Mononuclear cell (primary cell): ENCODE results near the gene WDR35. TPM values are rescaled to one million over a fixed set of nuclear protein-coding genes. Genes with fewer than 3 reads are reported as not detected.

Source experiments
- H3K27me3 ChIP-seq: 2 replicates; pipeline ENCODE4 v1.6.0; 2011; ENCODE audit warnings: low read length, control low read depth; ENCODE audit not compliant: insufficient read depth
- H3K4me1 ChIP-seq: 2 replicates; pipeline ENCODE4 v1.5.1; 2011; ENCODE audit warnings: mild to moderate bottlenecking, low read length, control low read depth; ENCODE audit not compliant: insufficient read depth
- H3K4me3 ChIP-seq: 2 replicates; pipeline ENCODE4 v1.5.1; 2011; ENCODE audit warnings: mild to moderate bottlenecking, low read length, moderate library complexity
- H3K9me3 ChIP-seq: 2 replicates; pipeline ENCODE4 v1.5.1; 2011; ENCODE audit warnings: low read depth, mild to moderate bottlenecking, control low read depth, low read length
- total RNA-seq: library from RNA; depleted of rRNA; stranded (reverse); fragments of >200 nt; gene quantifications from one replicate; pipeline ENCODE4 v1.2.3, GENCODE V29; 2012

The WDR35 gene
- 3.5 TPM for total RNA-seq

GRCh38 chr2:19989667-19990415 lies at the start of gene WDR35:
TSS of gene WDR35 (minus strand) at chr2:19990105. CDS start at chr2:19990015, 90 bp downstream.
- H3K4me1 ChIP-seq, result peaks cover 20% of the 10 kb centered on the region
- H3K4me3 ChIP-seq, result peak within 1 kb of the TSS; percentile 63
- peaks cover 17% of the 10 kb centered on the region for H3K27me3 ChIP-seq
- H3K9me3 ChIP-seq, result no peaks in the 10 kb centered on the region

GRCh38 chr2:20037660-20038059 lies 47.8 kb upstream of the WDR35 start:
- no peak overlapping the region for H3K4me3 ChIP-seq
- no peaks in the 10 kb centered on the region for H3K27me3 ChIP-seq
- no peaks in the 10 kb centered on the region for H3K4me1 ChIP-seq
- no peaks in the 10 kb centered on the region for H3K9me3 ChIP-seq

DNA sequence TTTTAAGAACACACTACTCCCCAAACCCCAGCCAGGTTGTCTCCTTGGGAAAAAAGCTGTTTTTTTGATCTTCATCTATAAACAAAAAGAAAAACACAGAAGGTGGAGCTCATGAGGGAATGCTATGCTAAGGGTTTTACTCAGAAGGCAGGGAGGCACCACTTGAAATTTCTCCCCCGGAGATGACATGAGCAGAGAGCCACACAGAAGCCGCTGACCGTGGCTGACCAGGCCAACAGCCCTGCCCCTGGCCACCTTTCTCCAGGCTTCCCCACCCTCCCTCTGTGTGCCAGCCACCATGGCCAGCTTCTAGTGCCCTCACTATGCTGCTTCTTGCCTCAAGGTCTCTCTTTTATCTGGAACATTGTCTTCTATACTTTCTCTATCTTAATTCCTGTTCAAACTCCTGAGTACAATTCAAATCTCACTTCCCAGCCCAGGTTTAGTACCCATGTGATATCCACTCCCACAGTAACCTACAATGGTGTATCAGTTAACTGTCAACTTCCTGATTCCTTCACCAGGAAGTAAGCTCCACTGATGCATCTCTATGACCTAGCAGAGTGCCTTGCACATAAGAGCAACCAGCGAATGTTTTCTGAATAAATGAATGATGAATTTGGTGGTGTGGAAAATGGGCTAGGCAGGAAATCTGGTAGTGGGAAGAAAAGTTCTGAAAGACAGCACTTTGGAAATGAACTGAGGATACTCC lies 46.2 kb upstream of the WDR35 start:
- Histone ChIP-seq H3K9me3 (no peaks in the 10 kb centered on the region), H3K4me3 (no peak overlapping the region), H3K4me1 (no peaks in the 10 kb centered on the region), H3K27me3 (no peaks in the 10 kb centered on the region)

DNA sequence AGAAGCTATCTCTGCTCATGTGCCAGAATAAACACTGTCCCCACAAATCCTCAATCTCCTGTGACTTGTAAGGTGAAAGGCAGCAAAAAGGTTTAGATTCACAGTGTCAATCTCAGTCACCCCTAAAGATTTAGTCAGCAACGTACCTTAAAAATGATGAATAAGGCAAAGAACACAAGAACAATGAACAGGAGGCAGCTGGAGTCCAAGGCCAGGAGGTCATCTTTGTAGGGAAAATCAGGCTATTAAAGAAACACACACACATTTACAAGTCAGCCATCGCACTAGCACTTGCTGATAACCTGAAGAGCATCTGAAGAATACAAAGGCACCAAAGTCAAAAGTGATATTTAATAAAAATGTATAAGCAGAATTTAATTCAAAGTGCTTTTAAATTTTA lies 44.9 kb upstream of the WDR35 start:
- Histone ChIP-seq H3K4me1 (no peaks in the 10 kb centered on the region), H3K4me3 (no peak overlapping the region), H3K27me3 (no peaks in the 10 kb centered on the region), H3K9me3 (no peaks in the 10 kb centered on the region)

DNA sequence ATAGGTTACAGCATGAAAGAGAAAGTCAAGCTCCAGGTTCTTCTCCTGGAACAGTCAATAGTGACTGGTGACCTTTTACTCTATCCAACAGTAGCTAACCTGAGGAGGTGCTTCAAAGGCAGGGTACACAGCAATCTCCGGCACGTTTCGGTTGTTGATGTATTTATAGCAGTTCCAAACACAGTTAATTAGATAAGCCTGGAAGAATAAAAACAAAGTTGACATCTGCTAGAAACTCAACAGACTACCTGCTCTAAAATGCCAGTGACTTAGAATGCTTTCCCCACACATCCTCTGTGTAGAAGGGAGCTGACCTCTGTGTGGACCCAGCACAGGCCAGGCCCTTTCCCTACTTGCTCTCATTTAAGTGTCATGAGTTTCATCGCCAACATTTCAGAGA lies 44.3 kb upstream of the WDR35 start:
- Histone ChIP-seq H3K4me1 (no peaks in the 10 kb centered on the region), H3K9me3 (no peaks in the 10 kb centered on the region), H3K4me3 (no peak overlapping the region), H3K27me3 (no peaks in the 10 kb centered on the region)

- Histone ChIP-seq H3K4me1 (no peaks in the 10 kb centered on the region), H3K4me3 (no peak overlapping the region), H3K27me3 (no peaks in the 10 kb centered on the region), H3K9me3 (no peaks in the 10 kb centered on the region)
Observed at GRCh38 chr2:20033322-20033721, 43.4 kb upstream of the WDR35 start.

GRCh38 chr2:20030224-20030623 lies 40.3 kb upstream of the WDR35 start:
- no peaks in the 10 kb centered on the region for H3K27me3 ChIP-seq
- no peaks in the 10 kb centered on the region for H3K4me1 ChIP-seq
- no peaks in the 10 kb centered on the region for H3K9me3 ChIP-seq
- H3K4me3 ChIP-seq, result no peak overlapping the region

DNA sequence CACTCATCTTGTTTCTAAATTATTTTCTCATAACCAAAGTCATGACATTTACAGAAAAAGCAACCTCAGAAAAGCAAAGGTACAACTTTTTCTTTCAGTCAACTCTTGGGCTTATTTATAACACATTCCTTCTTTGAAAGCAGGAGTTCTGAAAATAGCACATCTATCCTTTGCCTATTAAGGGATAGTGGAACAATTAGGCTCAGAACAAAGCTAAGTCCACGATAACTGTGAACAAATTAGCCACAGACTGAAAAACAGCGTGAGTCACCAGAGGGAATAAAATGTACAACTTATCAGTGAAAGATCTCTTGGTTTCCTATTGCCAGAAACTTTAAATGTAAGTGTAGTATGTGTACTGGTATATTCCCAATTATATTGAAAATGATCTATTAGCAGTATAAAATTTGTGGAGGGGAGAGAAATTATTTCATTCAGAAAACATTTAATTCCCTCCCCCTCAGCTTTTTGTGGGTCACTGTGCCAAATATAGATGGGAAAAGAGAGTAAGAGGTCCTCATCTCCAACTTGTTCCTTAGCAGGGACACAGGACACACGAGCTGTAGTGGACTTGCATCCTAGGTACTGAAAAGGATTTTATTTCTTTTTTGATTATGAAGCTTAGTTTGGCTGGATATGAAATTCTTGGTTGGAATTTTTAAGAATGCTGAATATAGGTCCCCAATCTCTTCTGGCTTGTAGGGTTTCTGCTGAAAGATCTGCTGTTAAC lies 38.0 kb upstream of the WDR35 start:
- H3K4me3 ChIP-seq, result no peak overlapping the region
- no peaks in the 10 kb centered on the region for H3K4me1 ChIP-seq
- H3K27me3 ChIP-seq, result no peaks in the 10 kb centered on the region
- no peaks in the 10 kb centered on the region for H3K9me3 ChIP-seq

DNA sequence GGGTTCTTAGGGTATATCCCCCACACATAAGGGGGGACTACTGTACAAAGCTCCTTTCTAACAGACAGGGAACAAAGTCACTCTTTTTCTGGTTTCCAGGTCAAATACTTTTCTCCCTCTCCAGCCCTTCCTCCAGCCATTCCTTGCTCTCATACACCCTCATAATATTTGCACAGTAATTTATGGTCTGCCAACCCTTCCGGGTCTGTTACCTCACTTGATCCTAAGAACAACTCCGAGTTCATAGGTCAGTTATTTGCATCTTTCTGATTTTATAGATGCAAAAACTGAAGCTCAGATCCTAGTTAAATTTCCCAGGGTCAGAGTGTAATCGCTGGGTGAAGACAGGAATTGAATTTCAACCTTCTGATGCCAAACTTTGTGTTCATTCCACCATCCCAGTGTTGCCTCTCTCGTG lies 37.4 kb upstream of the WDR35 start:
- H3K9me3 ChIP-seq, result no peaks in the 10 kb centered on the region
- H3K27me3 ChIP-seq, result no peaks in the 10 kb centered on the region
- H3K4me3 ChIP-seq, result no peak overlapping the region
- H3K4me1 ChIP-seq, result no peaks in the 10 kb centered on the region

DNA sequence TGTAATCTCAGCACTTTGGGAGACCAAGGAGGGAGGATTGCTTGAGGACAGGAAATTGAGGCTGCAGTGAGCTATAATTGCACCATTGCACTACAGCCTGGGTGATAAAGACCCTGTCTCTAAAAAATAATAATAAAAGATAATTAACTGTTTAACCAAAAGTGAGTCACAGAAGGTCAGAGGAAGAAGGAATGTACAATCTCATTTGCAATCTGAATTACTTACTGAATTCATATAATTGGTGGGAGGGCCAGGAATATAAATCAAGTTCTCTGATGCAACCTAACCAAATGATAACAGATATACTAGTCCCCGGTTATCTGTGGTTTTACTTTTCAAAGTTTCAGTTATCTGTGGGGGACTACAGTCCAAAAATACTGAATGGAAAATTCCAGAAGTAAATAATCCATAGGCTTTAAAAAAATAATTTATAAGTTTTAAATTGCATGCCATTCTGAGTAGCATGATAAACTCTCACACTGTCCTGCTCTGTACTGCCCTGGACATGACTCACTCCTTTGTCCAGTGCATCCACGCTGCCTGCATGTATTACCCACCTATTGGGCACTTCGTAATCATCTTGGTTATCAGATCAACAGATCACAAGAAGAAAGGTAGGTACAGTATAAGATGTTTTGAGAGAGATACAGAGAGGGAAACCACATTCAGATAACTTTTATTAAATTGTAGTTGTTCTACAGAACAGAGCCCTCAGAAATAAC lies 35.3 kb upstream of the WDR35 start:
- no peak overlapping the region for H3K4me3 ChIP-seq
- no peaks in the 10 kb centered on the region for H3K4me1 ChIP-seq
- no peaks in the 10 kb centered on the region for H3K9me3 ChIP-seq
- H3K27me3 ChIP-seq, result no peaks in the 10 kb centered on the region

GRCh38 chr2:20023688-20024087 lies 33.8 kb upstream of the WDR35 start:
- H3K4me1 ChIP-seq, result no peaks in the 10 kb centered on the region
- no peaks in the 10 kb centered on the region for H3K9me3 ChIP-seq
- no peaks in the 10 kb centered on the region for H3K27me3 ChIP-seq
- H3K4me3 ChIP-seq, result no peak overlapping the region

- no peaks in the 10 kb centered on the region for H3K9me3 ChIP-seq
- no peak overlapping the region for H3K4me3 ChIP-seq
- H3K4me1 ChIP-seq, result no peaks in the 10 kb centered on the region
- no peaks in the 10 kb centered on the region for H3K27me3 ChIP-seq
Observed at GRCh38 chr2:20021405-20022009, 31.6 kb upstream of the WDR35 start.

GRCh38 chr2:20019747-20020146 lies 29.8 kb upstream of the WDR35 start:
- Histone ChIP-seq H3K4me3 (no peak overlapping the region), H3K27me3 (no peaks in the 10 kb centered on the region), H3K4me1 (no peaks in the 10 kb centered on the region), H3K9me3 (no peaks in the 10 kb centered on the region)

DNA sequence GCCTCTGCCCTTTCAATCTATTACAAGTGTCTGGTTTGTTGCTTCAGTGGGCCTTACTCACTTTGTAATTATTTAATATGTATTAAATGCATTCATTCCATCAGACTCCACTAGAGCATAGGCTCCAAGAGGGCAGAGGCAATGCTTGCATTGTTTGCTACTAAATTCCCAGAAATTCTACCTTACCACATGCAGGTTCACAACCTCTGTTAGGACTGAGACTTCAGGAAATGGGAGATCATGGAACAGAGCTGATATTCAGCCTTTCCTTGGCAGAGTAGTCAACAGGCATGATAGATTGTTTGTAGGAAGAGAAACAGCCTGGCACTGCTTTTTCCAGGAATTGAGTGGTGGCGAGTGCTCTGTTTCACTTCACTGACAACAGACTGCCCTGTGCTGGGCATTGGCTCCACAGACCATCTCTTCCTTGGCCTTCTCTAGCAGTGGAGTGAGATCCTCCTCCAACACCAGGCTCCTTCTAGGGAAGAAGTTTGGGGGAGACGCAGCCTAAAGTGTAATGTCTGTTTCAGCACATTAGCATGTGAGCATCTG lies 28.8 kb upstream of the WDR35 start:
- H3K4me1 ChIP-seq, result no peaks in the 10 kb centered on the region
- no peak overlapping the region for H3K4me3 ChIP-seq
- H3K9me3 ChIP-seq, result no peaks in the 10 kb centered on the region
- H3K27me3 ChIP-seq, result peaks cover 6% of the 10 kb centered on the region
